ENCODE data around the gene PAX8.

Gene PAX8

DNA sequence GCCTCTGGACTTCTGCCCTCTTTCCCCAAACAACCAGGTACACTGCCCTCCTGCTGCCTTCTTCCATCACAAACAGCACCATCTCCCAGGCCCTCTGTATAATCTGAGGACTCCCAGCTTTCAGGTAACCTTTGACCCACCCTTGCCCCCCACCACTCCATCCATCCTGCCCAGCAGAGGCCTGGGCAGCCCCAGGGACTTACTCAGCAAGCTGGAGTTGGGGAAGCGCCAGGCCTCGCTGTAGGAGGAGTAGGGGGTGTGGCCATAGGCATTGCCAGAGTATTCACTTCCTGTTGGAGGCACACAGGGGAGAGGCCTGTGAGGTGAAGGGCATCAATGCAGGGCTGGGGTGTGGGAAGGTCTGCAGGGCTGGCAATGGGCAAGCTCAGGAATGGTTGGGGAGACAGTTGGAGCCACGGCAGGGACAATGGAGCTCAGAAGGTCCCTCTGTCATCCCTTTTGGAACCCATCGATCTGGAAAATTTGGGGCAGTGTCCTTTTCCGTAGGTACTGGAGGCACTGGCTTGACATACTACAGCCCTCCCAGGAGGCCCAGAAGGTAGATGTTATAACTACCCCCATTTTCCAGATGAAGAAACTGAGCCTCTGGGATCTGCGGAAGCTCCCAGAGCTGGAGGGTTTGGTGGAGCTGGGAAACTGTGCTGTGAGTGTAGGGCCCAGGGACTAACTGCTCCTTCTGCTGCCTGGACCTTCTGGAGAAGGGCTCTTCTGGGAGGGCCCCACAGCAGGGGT, 58.7 kb downstream of the PAX8 start:
- ChIA-PET CTCF (interaction anchor here (0.6 kb wide), 1 partner anchor 18 kb away, joined by 3 read pairs; no protein-coding TSS in a partner anchor), POLR2A (ENCODE audit: low non-redundant PET) (no interaction called here)
- peak overlapping the region; percentile 46 for H3K27ac ChIP-seq
- TF ChIP-seq, protein P1, sequence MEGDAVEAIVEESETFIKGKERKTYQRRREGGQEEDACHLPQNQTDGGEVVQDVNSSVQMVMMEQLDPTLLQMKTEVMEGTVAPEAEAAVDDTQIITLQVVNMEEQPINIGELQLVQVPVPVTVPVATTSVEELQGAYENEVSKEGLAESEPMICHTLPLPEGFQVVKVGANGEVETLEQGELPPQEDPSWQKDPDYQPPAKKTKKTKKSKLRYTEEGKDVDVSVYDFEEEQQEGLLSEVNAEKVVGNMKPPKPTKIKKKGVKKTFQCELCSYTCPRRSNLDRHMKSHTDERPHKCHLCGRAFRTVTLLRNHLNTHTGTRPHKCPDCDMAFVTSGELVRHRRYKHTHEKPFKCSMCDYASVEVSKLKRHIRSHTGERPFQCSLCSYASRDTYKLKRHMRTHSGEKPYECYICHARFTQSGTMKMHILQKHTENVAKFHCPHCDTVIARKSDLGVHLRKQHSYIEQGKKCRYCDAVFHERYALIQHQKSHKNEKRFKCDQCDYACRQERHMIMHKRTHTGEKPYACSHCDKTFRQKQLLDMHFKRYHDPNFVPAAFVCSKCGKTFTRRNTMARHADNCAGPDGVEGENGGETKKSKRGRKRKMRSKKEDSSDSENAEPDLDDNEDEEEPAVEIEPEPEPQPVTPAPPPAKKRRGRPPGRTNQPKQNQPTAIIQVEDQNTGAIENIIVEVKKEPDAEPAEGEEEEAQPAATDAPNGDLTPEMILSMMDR (conservative IDR thresholded peaks at IDR 0.05; ENCODE audit: low read depth): no peak
- DNase-seq (ENCODE audit: low spot score): peak; percentile 56

DNA sequence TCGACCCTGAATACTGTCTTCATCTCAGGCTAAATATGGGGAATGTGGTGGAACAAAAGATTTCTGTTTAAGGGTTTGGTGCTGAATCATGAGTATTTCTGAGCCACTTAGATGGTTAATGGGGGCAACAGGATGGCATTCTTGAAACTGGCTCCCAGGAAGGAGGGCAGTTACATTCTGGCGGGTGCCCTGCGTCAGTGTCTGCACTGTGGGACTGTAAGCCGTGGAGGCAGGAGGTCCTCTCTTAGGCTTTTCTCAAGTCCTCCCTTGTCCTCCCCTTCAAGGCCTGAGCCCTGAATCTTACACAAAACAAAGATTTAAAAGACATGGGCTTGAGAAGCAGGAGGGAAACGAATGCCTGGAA, 59.2 kb downstream of the PAX8 start:
- H3K27ac ChIP-seq: peak overlapping the region; percentile 46
- TF ChIP-seq, protein P1 (conservative IDR thresholded peaks at IDR 0.05; ENCODE audit: low read depth): no peak
- ChIA-PET CTCF (no interaction called here), POLR2A (ENCODE audit: low non-redundant PET) (no interaction called here)
- DNase-seq (ENCODE audit: low spot score): no peak

GRCh38 chr2:113219092-113219441, 59.7 kb downstream of the PAX8 start:
- no peak for DNase-seq (ENCODE audit: low spot score)
- ChIA-PET POLR2A (ENCODE audit: low non-redundant PET) (no interaction called here), CTCF (no interaction called here)
- TF ChIP-seq, protein P1 (conservative IDR thresholded peaks at IDR 0.05; ENCODE audit: low read depth): no peak
- peak overlapping the region; percentile 46 for H3K27ac ChIP-seq

GRCh38 chr2:113218283-113219091, 60.2 kb downstream of the PAX8 start:
- no peak overlapping the region for H3K27ac ChIP-seq
- POLR2A ChIA-PET (ENCODE audit: low non-redundant PET): no interaction called here
- DNase-seq (ENCODE audit: low spot score): no peak
- CTCF ChIA-PET: no interaction called here
- TF ChIP-seq, protein P1 (conservative IDR thresholded peaks at IDR 0.05; ENCODE audit: low read depth): no peak

- TF ChIP-seq, protein P1 (conservative IDR thresholded peaks at IDR 0.05; ENCODE audit: low read depth): no peak
- POLR2A ChIA-PET (ENCODE audit: low non-redundant PET): no interaction called here
- CTCF ChIA-PET: interaction anchor here (0.6 kb wide), 2 partner anchors 18 to 172 kb away, joined by 3 read pairs; no protein-coding TSS in a partner anchor
- no peak for DNase-seq (ENCODE audit: low spot score)
- H3K27ac ChIP-seq: no peak overlapping the region
Measured at GRCh38 chr2:113217455-113218282, 61.1 kb downstream of the PAX8 start.

DNA sequence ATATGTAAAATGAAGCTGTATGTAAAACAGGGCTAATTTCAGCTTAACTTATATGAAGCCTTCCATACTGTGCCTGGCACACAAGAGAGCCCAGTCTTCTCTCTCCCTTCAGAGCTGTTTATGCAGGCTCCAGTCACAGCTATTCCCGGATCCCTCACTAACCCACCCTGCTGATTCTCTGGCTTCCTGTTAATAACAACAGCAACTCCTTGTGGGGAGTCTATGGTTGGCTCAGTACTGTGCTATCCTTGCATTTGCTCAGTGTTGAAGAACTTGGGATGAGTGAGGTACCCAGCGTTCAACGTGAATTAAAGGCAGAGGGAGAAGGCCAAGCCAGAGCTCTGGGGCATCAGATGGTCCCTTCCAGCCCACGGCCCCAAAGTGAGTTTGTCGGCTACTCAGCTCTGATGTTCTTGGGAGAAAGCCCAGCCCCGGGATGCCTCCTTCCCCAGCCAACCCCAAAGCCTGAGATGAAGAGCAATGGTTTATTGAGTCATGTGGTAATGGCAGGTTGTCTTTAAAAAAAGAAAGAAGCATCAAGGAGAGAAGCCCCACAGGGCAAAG, 61.7 kb downstream of the PAX8 start:
- POLR2A ChIA-PET (ENCODE audit: low non-redundant PET): no interaction called here
- DNase-seq (ENCODE audit: low spot score): no peak
- CTCF ChIA-PET: interaction anchor here (0.5 to 0.6 kb wide), 2 partner anchors 18 to 179 kb away, joined by 3 read pairs; no protein-coding TSS in a partner anchor
- TF ChIP-seq, protein P1 (conservative IDR thresholded peaks at IDR 0.05; ENCODE audit: low read depth): no peak
- H3K27ac ChIP-seq: no peak overlapping the region
